Measurements from ENCODE around the gene HSD3B7. TPM values are rescaled to one million over a fixed set of nuclear protein-coding genes. Genes with fewer than 3 reads are reported as not detected.

Gene HSD3B7
- total and polyA plus RNA-seq, 7 experiments from 2014 or later = 0.08 to 7.0 (median 2.4) TPM; not detected in 1

Other genes with a start within 250 kb of the HSD3B7 start
- 10 to 100 TPM; 33.2 to 57.8 (median 46.7) TPM for gene PHKG2, start 236.8 kb upstream of the HSD3B7 start, total RNA-seq
- 10 to 100 TPM; 37.2 to 43.5 TPM for gene PHKG2, start 236.8 kb upstream of the HSD3B7 start, polyA plus RNA-seq
- 1 to 10 TPM; 2.3 to 5.9 (median 2.9) TPM for gene CFAP119, start 223.1 kb upstream of the HSD3B7 start, total RNA-seq
- under 1 TPM; 0.41 to 0.63 TPM for gene CFAP119, start 223.1 kb upstream of the HSD3B7 start, polyA plus RNA-seq
- gene RNF40, start 222.9 kb upstream of the HSD3B7 start, total RNA-seq = 100 to 1,000 TPM in 3 of 5 experiments, 10 to 100 TPM in 2; 68.7 to 122 (median 114) TPM
- gene RNF40, start 222.9 kb upstream of the HSD3B7 start, polyA plus RNA-seq = 10 to 100 TPM; 19.4 to 50.7 TPM
- 10 to 100 TPM in 1 of 5 experiments, 1 to 10 TPM in 4; 2.4 to 11.1 (median 4.2) TPM for gene ZNF629, start 198.0 kb upstream of the HSD3B7 start, total RNA-seq
- gene ZNF629, start 198.0 kb upstream of the HSD3B7 start, polyA plus RNA-seq = 1 to 10 TPM in 1 of 2 donors, under 1 TPM in 1; 0.66 to 3.1 TPM
- 10 to 100 TPM; 17.2 to 23.7 (median 22.7) TPM for gene BCL7C, start 91.1 kb upstream of the HSD3B7 start, total RNA-seq
- gene BCL7C, start 91.1 kb upstream of the HSD3B7 start, polyA plus RNA-seq = 10 to 100 TPM; 28.4 to 31.4 TPM
- gene CTF1, start 88.6 kb upstream of the HSD3B7 start, total RNA-seq = under 1 TPM in 4 of 5 experiments, not detected in 1; 0.17 to 0.54 (median 0.40) TPM
- gene CTF1, start 88.6 kb upstream of the HSD3B7 start, polyA plus RNA-seq = not detected
- 10 to 100 TPM; 11.1 to 26.8 (median 17.0) TPM for gene FBXL19, start 61.6 kb upstream of the HSD3B7 start, total RNA-seq
- gene FBXL19, start 61.6 kb upstream of the HSD3B7 start, polyA plus RNA-seq = under 1 TPM; 0.08 to 0.16 TPM
- 10 to 100 TPM in 4 of 5 experiments, 1 to 10 TPM in 1; 6.0 to 29.8 (median 18.4) TPM for gene ORAI3, start 36.1 kb upstream of the HSD3B7 start, total RNA-seq
- 10 to 100 TPM; 10.3 to 17.8 TPM for gene ORAI3, start 36.1 kb upstream of the HSD3B7 start, polyA plus RNA-seq
- gene SETD1A, start 27.5 kb upstream of the HSD3B7 start, total RNA-seq = 10 to 100 TPM; 27.0 to 47.2 (median 36.8) TPM
- gene SETD1A, start 27.5 kb upstream of the HSD3B7 start, polyA plus RNA-seq = 1 to 10 TPM; 1.3 to 2.5 TPM
- gene STX1B, start 25.4 kb downstream of the HSD3B7 start, total RNA-seq = 1 to 10 TPM; 1.7 to 5.2 (median 4.2) TPM
- under 1 TPM; 0.37 to 0.51 TPM for gene STX1B, start 25.4 kb downstream of the HSD3B7 start, polyA plus RNA-seq
- gene STX4, start 48.4 kb downstream of the HSD3B7 start, total RNA-seq = 100 to 1,000 TPM in 3 of 5 experiments, 10 to 100 TPM in 2; 77.9 to 114 (median 100) TPM
- gene STX4, start 48.4 kb downstream of the HSD3B7 start, polyA plus RNA-seq = 10 to 100 TPM; 23.1 to 33.1 TPM
- 10 to 100 TPM; 10.7 to 15.2 (median 12.6) TPM for gene ZNF668, start 89.0 kb downstream of the HSD3B7 start, total RNA-seq
- gene ZNF668, start 89.0 kb downstream of the HSD3B7 start, polyA plus RNA-seq = 10 to 100 TPM in 1 of 2 donors, 1 to 10 TPM in 1; 6.1 to 14.0 TPM
- gene ZNF646, start 89.2 kb downstream of the HSD3B7 start, total RNA-seq = 10 to 100 TPM; 22.2 to 49.1 (median 30.4) TPM
- gene ZNF646, start 89.2 kb downstream of the HSD3B7 start, polyA plus RNA-seq = 10 to 100 TPM in 1 of 2 donors, 1 to 10 TPM in 1; 3.9 to 13.3 TPM
- gene PRSS53, start 103.7 kb downstream of the HSD3B7 start, total RNA-seq = 1 to 10 TPM; 5.2 to 7.2 (median 7.1) TPM
- gene PRSS53, start 103.7 kb downstream of the HSD3B7 start, polyA plus RNA-seq = 1 to 10 TPM in 1 of 2 donors, under 1 TPM in 1; 0.46 to 1.6 TPM
- gene VKORC1, start 109.6 kb downstream of the HSD3B7 start, total RNA-seq = 10 to 100 TPM; 29.5 to 69.3 (median 35.6) TPM
- gene VKORC1, start 109.6 kb downstream of the HSD3B7 start, polyA plus RNA-seq = 10 to 100 TPM; 82.3 to 93.0 TPM
- 10 to 100 TPM; 10.3 to 30.8 (median 20.8) TPM for gene BCKDK, start 123.2 kb downstream of the HSD3B7 start, total RNA-seq
- 10 to 100 TPM; 21.0 to 36.0 TPM for gene BCKDK, start 123.2 kb downstream of the HSD3B7 start, polyA plus RNA-seq
- gene KAT8, start 132.5 kb downstream of the HSD3B7 start, total RNA-seq = 100 to 1,000 TPM in 4 of 5 experiments, 10 to 100 TPM in 1; 63.0 to 134 (median 112) TPM
- 100 to 1,000 TPM in 1 of 2 donors, 10 to 100 TPM in 1; 76.3 to 106 TPM for gene KAT8, start 132.5 kb downstream of the HSD3B7 start, polyA plus RNA-seq
- not detected for gene PRSS8, start 150.5 kb downstream of the HSD3B7 start, total RNA-seq
- not detected for gene PRSS8, start 150.5 kb downstream of the HSD3B7 start, polyA plus RNA-seq
- gene PRSS36, start 164.9 kb downstream of the HSD3B7 start, total RNA-seq = 1 to 10 TPM in 2 of 5 experiments, under 1 TPM in 3; 0.13 to 2.9 (median 0.69) TPM
- 1 to 10 TPM; 1.2 to 1.3 TPM for gene PRSS36, start 164.9 kb downstream of the HSD3B7 start, polyA plus RNA-seq
- 100 to 1,000 TPM; 597 to 956 (median 714) TPM for gene FUS, start 194.9 kb downstream of the HSD3B7 start, total RNA-seq
- 100 to 1,000 TPM; 177 to 194 TPM for gene FUS, start 194.9 kb downstream of the HSD3B7 start, polyA plus RNA-seq
- gene PYCARD, start 217.6 kb downstream of the HSD3B7 start, total RNA-seq = 10 to 100 TPM; 13.0 to 80.1 (median 21.2) TPM
- 10 to 100 TPM; 41.0 to 44.9 TPM for gene PYCARD, start 217.6 kb downstream of the HSD3B7 start, polyA plus RNA-seq
- under 1 TPM in 1 of 5 experiments, not detected in 4; 0.24 TPM for gene TRIM72, start 228.9 kb downstream of the HSD3B7 start, total RNA-seq
- gene TRIM72, start 228.9 kb downstream of the HSD3B7 start, polyA plus RNA-seq = not detected
- gene PYDC1, start 231.9 kb downstream of the HSD3B7 start, total RNA-seq = not detected
- gene PYDC1, start 231.9 kb downstream of the HSD3B7 start, polyA plus RNA-seq = not detected

Measured in naive thymus-derived CD4-positive, alpha-beta T cell (primary cell).